GM23248 (cell line): Measurements from ENCODE around the gene RABGAP1L. TPM values are rescaled to one million over a fixed set of nuclear protein-coding genes. Genes with fewer than 3 reads are reported as not detected.
"Not testable (repeated sequence)": the region's sequence is repeated elsewhere in the genome, so short reads cannot be mapped to it uniquely, and the experiment has no call there.

Source experiments
- DNase-seq: peaks from one replicate; pipeline ENCODE4 v3.0.0-alpha.2; 2015
- H2AFZ ChIP-seq: fragments of 200-600 bp; sonication (generic); 2 replicates; pipeline ENCODE4 v1.6.1; 2016; ENCODE audit warnings: antibody characterized with exemption
- H3F3A ChIP-seq: fragments of 200-600 bp; sonication (generic); 2 replicates; pipeline ENCODE4 v1.6.1; 2016; ENCODE audit warnings: mild to moderate bottlenecking, antibody characterized with exemption, mixed run types; ENCODE audit not compliant: insufficient read depth
- H3K27ac ChIP-seq: fragments of 200-600 bp; sonication (generic); 2 replicates; pipeline ENCODE4 v1.5.1; 2016; ENCODE audit warnings: mild to moderate bottlenecking
- H3K27me3 ChIP-seq: fragments of 200-600 bp; sonication (generic); replicated peaks from 2 replicates; pipeline ENCODE4 v1.6.1; 2016; ENCODE audit warnings: mild to moderate bottlenecking; ENCODE audit not compliant: insufficient read depth
- H3K36me3 ChIP-seq: fragments of 200-600 bp; sonication (generic); 2 replicates; pipeline ENCODE4 v1.6.1; 2016; ENCODE audit warnings: low read depth, mild to moderate bottlenecking
- H3K4me1 ChIP-seq: fragments of 200-600 bp; sonication (generic); 2 replicates; pipeline ENCODE4 v1.6.1; 2016; ENCODE audit warnings: mild to moderate bottlenecking; ENCODE audit not compliant: insufficient read depth
- H3K4me2 ChIP-seq: fragments of 200-600 bp; sonication (generic); one replicate; pipeline ENCODE4 v1.6.1; 2016; ENCODE audit warnings: mild to moderate bottlenecking; ENCODE audit not compliant: unreplicated experiment
- H3K4me3 ChIP-seq: fragments of 200-600 bp; sonication (generic); 2 replicates; pipeline ENCODE4 v1.5.1; 2016; ENCODE audit warnings: mild to moderate bottlenecking
- H3K79me2 ChIP-seq: fragments of 200-600 bp; sonication (generic); 2 replicates; pipeline ENCODE4 v1.6.1; 2016; ENCODE audit warnings: mild to moderate bottlenecking; ENCODE audit not compliant: insufficient read depth
- H3K9ac ChIP-seq: fragments of 200-600 bp; sonication (generic); 2 replicates; pipeline ENCODE4 v1.6.1; 2016; ENCODE audit warnings: mild to moderate bottlenecking
- H3K9me2 ChIP-seq: fragments of 200-600 bp; sonication (generic); 2 replicates; pipeline ENCODE4 v1.6.1; 2016; ENCODE audit warnings: mixed run types, mild to moderate bottlenecking, moderate library complexity; ENCODE audit not compliant: insufficient read depth
- H3K9me3 ChIP-seq: fragments of 200-600 bp; sonication (generic); one replicate; pipeline ENCODE4 v1.6.1; 2017; ENCODE audit warnings: low read depth
- H4K20me1 ChIP-seq: fragments of 200-600 bp; sonication (generic); 2 replicates; pipeline ENCODE4 v1.6.0; 2016; ENCODE audit not compliant: insufficient read depth
- EZH2 ChIP-seq: fragments of 200-600 bp; sonication (generic); IDR thresholded peaks from 2 replicates; pipeline ENCODE4 v1.6.1; 2018; ENCODE audit warnings: antibody characterized with exemption, mild to moderate bottlenecking; ENCODE audit not compliant: insufficient read depth, poor library complexity, severe bottlenecking
- EZH2phosphoT487 ChIP-seq: fragments of 200-600 bp; sonication (generic); IDR thresholded peaks from 2 replicates; pipeline ENCODE4 v1.6.1; 2018; ENCODE audit warnings: antibody characterized with exemption, moderate library complexity, mild to moderate bottlenecking, low read depth; ENCODE audit not compliant: insufficient read depth
- WGBS, 2 experiments: methylation state at CpG; one replicate each; pipeline ENCODE4 v1.1.6; 2015 to 2017; ENCODE audit warnings: low lambda C conversion rate in 2 of 2, low coverage in 1 of 2; ENCODE audit errors: missing lambda C conversion rate in 2 of 2; 5-methylcytosine and 5-hydroxymethylcytosine counted together
- in situ Hi-C: fragments of 300-500 bp; cut with MboI; formaldehyde crosslinking; loops from 2 replicates; pipeline ENCODE4 v1.15.0; 2020
- polyA plus RNA-seq: library from polyadenylated mRNA; unstranded; fragments of >200 nt; fragmentation: Nextera tagmentation; extraction: Ambion mirVana; gene quantifications from 2 replicates; pipeline ENCODE4 v1.2.1, GENCODE V29; 2016
- total RNA-seq: library from RNA; depleted of rRNA; stranded (reverse); fragments of >200 nt; shearing (Covaris generic); gene quantifications from 2 replicates; pipeline ENCODE4 v1.2.3, GENCODE V29; 2014

RABGAP1L gene
- total and polyA plus RNA-seq, 2 experiments from 2014 or later, result 13.7 to 21.6 TPM

DNA sequence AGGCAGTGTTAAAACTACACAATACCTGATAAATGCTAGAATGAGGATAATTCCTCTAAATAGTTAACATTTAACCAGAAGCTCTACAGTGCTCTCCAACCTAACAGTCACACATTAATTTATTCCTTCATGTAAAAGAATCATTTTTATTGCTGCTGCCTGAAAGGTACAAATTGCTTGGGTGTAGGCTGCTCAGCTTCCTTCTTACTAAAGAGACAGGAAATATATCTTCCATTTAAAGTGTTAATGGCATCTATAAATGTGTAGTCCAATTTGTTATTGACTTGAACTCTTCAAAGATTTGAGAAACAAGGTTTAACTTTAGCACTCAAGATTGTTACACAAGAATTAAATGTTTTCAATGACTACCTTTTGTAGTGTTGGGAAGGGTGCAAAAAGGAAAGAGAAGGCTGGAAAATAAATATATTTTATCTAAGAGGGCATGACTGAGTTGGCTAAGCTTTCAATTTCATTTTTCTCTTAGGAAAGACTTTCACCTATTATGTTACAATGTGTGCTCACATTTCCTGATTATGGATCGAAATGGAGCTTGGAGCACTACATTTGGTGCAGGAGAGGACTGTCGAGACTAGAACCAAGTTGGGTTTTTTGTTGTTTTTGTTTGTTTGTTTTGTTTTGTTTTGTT lies 734.9 kb downstream of the RABGAP1L start:
- H3K9ac ChIP-seq, result no peak overlapping the region
- TF ChIP-seq EZH2, result no peak
- TF ChIP-seq EZH2phosphoT487, result no peak
- no peaks in the 10 kb centered on the region for H3K36me3 ChIP-seq
- no peaks in the 10 kb centered on the region for H3K9me2 ChIP-seq
- H3K4me3 ChIP-seq, result no peak overlapping the region
- no peak overlapping the region for H3K27ac ChIP-seq
- DNase-seq, result no peak
- no peaks in the 10 kb centered on the region for H3K9me3 ChIP-seq
- no peaks in the 10 kb centered on the region for H3F3A ChIP-seq
- H3K27me3 ChIP-seq, result no peaks in the 10 kb centered on the region
- no peak overlapping the region for H3K4me2 ChIP-seq
- WGBS, 2 experiments, result 93 to 97% methylated on average over 2 of the region's 2 CpGs
- no peaks in the 10 kb centered on the region for H3K79me2 ChIP-seq
- H3K4me1 ChIP-seq, result no peaks in the 10 kb centered on the region
- H4K20me1 ChIP-seq, result no peaks in the 10 kb centered on the region
- in situ Hi-C loops, result no loop called here
- H2AFZ ChIP-seq, result no peak overlapping the region

DNA sequence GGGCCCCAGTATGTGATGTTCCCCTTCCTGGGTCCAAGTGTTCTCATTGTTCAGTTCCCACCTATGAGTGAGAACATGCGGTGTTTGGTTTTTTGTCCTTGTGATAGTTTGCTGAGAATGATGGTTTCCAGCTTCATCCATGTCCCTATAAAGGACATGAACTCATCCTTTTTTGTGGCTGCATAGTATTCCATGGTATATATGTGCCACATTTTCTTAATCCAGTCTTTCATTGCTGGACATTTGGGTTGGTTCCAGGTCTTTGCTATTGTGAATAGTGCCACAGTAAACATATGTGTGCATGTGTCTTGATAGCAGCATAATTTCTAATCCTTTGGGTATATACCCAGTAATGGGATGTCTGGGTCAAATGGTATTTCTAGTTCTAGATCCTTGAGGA lies 736.3 kb downstream of the RABGAP1L start:
- H3K27me3 ChIP-seq, H3K79me2 ChIP-seq, H3K27ac ChIP-seq, H4K20me1 ChIP-seq, H3K4me3 ChIP-seq, H3K9me2 ChIP-seq, in situ Hi-C loops, H3K9me3 ChIP-seq, H2AFZ ChIP-seq, H3K4me1 ChIP-seq, H3K36me3 ChIP-seq, DNase-seq, H3K9ac ChIP-seq, H3K4me2 ChIP-seq, H3F3A ChIP-seq: not testable (repeated sequence)
- WGBS, 2 experiments, result 92 to 95% methylated on average over 1 of the region's 1 CpG

DNA sequence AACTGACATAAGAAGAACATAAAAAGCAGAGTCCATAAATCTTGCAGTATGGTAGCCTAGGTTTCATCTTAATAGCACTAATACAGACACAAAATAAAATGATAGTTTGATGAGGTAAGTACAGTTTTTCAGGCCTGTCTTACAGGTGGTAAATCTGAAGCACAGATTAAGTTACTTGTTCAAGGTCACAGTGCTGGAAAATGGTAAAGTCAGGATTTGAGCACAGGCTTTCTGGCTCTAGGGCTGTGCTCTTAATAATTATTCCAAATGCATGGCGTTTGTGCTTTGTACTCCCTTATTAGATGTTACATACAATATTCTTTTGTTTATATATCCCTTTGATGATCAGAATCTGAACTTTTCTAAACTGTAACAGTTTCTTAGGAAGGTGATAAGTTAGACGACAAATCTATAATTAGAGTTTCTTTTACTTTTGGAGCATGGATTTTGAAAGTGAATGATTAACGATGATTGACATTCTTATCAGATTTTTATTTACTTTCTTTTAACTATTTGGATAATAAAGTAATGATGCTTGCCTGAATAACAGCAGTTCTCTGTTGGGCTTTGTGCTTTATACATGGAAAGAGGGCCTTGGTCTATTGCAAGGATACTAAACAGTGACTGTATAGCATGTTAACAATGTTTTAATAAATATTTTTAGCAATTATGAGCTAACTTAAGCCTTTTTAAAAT lies 738.9 kb downstream of the RABGAP1L start:
- Histone ChIP-seq H3K9me2 (no peaks in the 10 kb centered on the region), H3K36me3 (no peaks in the 10 kb centered on the region), H3K9ac (no peak overlapping the region), H3K4me3 (no peak overlapping the region), H2AFZ (no peak overlapping the region), H3K9me3 (no peaks in the 10 kb centered on the region), H3K4me2 (no peak overlapping the region), H4K20me1 (no peaks in the 10 kb centered on the region), H3K79me2 (no peaks in the 10 kb centered on the region), H3K27me3 (no peaks in the 10 kb centered on the region), H3K27ac (no peak overlapping the region), H3F3A (no peaks in the 10 kb centered on the region), H3K4me1 (no peaks in the 10 kb centered on the region)
- TF ChIP-seq EZH2phosphoT487 (no peak), EZH2 (no peak)
- no peak for DNase-seq
- in situ Hi-C loops, result no loop called here
- WGBS, 2 experiments, result 96 to 99% methylated on average over 3 of the region's 3 CpGs

DNA sequence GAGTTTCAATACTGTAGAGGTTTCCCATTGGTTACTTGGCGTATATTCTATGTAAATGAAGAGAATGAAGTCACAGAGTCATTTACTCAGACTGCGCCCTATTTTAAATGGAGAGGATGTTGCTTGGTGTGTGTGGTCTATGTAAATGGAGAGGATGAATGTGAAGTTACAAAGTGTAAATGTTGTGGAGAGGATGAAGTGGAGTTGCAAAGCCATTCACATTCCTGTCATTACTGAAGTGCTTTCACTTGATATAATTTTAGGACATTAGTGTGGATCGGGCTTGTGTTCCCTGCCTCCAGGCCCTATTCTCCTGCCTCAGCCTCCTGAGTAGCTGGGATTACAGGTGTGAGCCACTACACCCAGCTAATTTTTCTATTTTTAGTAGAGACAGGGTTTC lies 741.0 kb downstream of the RABGAP1L start:
- 92 to 93% methylated on average over 3 of the region's 3 CpGs for WGBS, 2 experiments
- in situ Hi-C loops, result no loop called here
- no peak for DNase-seq
- Histone ChIP-seq H3F3A (no peaks in the 10 kb centered on the region), H3K9me3 (no peaks in the 10 kb centered on the region), H3K79me2 (no peaks in the 10 kb centered on the region), H3K27ac (no peak overlapping the region), H4K20me1 (no peaks in the 10 kb centered on the region), H3K4me2 (no peak overlapping the region), H3K9ac (no peak overlapping the region), H3K9me2 (no peaks in the 10 kb centered on the region), H3K36me3 (no peaks in the 10 kb centered on the region), H2AFZ (no peak overlapping the region), H3K4me3 (no peak overlapping the region), H3K27me3 (no peaks in the 10 kb centered on the region), H3K4me1 (no peaks in the 10 kb centered on the region)
- TF ChIP-seq EZH2phosphoT487 (no peak), EZH2 (no peak)
